ENCODE data around the gene OR4D9. TPM values are rescaled to one million over a fixed set of nuclear protein-coding genes. Genes with fewer than 3 reads are reported as not detected.
"Not testable (repeated sequence)": the region's sequence is repeated elsewhere in the genome, so short reads cannot be mapped to it uniquely, and the experiment has no call there.

Gene OR4D9
- total RNA-seq, 1 donor: not detected

DNA sequence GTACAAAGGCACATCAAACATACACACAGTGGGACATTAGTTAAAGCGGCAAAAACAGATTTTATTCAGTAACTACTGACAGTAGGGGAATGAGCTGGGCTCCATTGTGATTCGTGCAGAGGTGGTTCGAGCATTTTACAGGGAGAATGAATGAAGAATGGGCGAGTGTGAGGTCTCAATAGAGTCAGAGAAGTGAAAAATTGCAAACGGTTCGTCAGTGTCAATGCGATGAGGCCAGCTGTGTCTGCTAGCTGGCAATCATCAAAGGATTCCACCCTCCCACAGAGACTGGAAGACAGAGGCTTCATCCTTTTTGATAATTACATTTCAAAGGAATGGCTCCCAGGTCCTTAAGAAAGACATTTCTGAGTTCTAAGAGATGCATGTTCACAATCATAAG lies 17.4 kb downstream of the OR4D9 start:
- Histone ChIP-seq H2AFZ (ENCODE audit: low read length) (no peak overlapping the region), H3K9me3 (ENCODE audit: low read depth, low read length) (no peaks in the 10 kb centered on the region), H3K79me2 (ENCODE audit: insufficient read depth, low read length) (no peaks in the 10 kb centered on the region), H3K27me3 (ENCODE audit: insufficient read depth, low read length) (no peaks in the 10 kb centered on the region), H3K4me2 (ENCODE audit: insufficient read depth, low read length) (no peak overlapping the region), H3K4me3 (ENCODE audit: insufficient read depth, low read length) (no peak overlapping the region), H3K36me3 (ENCODE audit: insufficient read depth, low read length) (no peaks in the 10 kb centered on the region), H3K4me1 (ENCODE audit: insufficient read depth, low read length) (no peaks in the 10 kb centered on the region), H3K27ac (ENCODE audit: low read depth, low read length) (no peak overlapping the region), H4K20me1 (ENCODE audit: insufficient read depth, low read length) (no peaks in the 10 kb centered on the region)
- DNase-seq (ENCODE audit: insufficient read length, low spot score, missing footprints): no peak
- TF ChIP-seq, protein P1, sequence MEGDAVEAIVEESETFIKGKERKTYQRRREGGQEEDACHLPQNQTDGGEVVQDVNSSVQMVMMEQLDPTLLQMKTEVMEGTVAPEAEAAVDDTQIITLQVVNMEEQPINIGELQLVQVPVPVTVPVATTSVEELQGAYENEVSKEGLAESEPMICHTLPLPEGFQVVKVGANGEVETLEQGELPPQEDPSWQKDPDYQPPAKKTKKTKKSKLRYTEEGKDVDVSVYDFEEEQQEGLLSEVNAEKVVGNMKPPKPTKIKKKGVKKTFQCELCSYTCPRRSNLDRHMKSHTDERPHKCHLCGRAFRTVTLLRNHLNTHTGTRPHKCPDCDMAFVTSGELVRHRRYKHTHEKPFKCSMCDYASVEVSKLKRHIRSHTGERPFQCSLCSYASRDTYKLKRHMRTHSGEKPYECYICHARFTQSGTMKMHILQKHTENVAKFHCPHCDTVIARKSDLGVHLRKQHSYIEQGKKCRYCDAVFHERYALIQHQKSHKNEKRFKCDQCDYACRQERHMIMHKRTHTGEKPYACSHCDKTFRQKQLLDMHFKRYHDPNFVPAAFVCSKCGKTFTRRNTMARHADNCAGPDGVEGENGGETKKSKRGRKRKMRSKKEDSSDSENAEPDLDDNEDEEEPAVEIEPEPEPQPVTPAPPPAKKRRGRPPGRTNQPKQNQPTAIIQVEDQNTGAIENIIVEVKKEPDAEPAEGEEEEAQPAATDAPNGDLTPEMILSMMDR (IDR thresholded peaks at IDR 0.05; ENCODE audit: extremely low read depth, low read depth, low read length): no peak

DNA sequence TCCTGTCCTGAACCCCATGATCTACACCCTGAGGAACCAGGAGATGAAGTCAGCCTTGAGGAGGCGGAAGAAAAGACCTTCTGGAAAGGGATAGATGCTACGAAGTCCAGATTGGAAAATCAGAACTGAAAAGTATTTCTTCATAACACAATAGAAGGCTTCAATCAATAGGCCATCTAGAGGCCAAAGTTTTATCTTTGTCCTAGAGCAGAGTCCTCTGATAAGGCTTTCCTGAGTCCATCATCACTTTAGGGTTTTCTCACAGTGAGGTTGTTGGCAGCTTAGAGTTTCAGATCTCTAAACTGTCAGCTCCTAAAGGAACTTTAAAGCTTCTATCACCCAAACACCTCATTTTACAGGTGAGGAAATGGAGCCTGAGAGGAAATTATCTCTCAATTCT lies 21.3 kb downstream of the OR4D9 start:
- H3K4me3 ChIP-seq (ENCODE audit: insufficient read depth, low read length): no peak overlapping the region
- no peak overlapping the region for H2AFZ ChIP-seq (ENCODE audit: low read length)
- no peaks in the 10 kb centered on the region for H3K27me3 ChIP-seq (ENCODE audit: insufficient read depth, low read length)
- no peaks in the 10 kb centered on the region for H3K9me3 ChIP-seq (ENCODE audit: low read depth, low read length)
- no peak overlapping the region for H3K4me2 ChIP-seq (ENCODE audit: insufficient read depth, low read length)
- no peaks in the 10 kb centered on the region for H3K79me2 ChIP-seq (ENCODE audit: insufficient read depth, low read length)
- peaks cover 1% of the 10 kb centered on the region for H3K4me1 ChIP-seq (ENCODE audit: insufficient read depth, low read length)
- H4K20me1 ChIP-seq (ENCODE audit: insufficient read depth, low read length): no peaks in the 10 kb centered on the region
- no peak for DNase-seq (ENCODE audit: insufficient read length, low spot score, missing footprints)
- TF ChIP-seq, protein P1 (IDR thresholded peaks at IDR 0.05; ENCODE audit: extremely low read depth, low read depth, low read length): no peak
- no peaks in the 10 kb centered on the region for H3K36me3 ChIP-seq (ENCODE audit: insufficient read depth, low read length)
- H3K27ac ChIP-seq (ENCODE audit: low read depth, low read length): no peak overlapping the region

DNA sequence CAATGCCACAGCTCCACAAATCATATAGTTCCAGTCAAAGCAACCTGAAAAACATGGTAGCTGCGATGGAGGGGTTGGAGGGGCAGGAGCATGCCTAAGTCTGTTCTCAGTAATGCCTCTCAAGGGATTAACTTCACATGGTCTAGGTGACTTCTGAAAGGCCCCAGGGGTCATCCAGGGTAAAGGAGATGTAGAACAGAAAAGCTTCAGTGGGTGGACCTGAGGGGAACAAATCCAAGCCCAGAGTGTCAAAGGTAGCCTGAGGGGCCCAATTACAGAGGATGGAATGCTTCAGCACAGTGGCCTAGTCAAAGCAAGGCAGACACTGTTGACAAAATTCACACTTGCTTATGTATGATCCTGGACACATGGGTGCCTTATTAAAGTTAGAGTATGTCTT lies 23.3 kb downstream of the OR4D9 start:
- peaks cover 5% of the 10 kb centered on the region for H3K4me1 ChIP-seq (ENCODE audit: insufficient read depth, low read length)
- H3K27ac ChIP-seq (ENCODE audit: low read depth, low read length): no peak overlapping the region
- no peaks in the 10 kb centered on the region for H3K27me3 ChIP-seq (ENCODE audit: insufficient read depth, low read length)
- H4K20me1 ChIP-seq (ENCODE audit: insufficient read depth, low read length): no peaks in the 10 kb centered on the region
- no peaks in the 10 kb centered on the region for H3K36me3 ChIP-seq (ENCODE audit: insufficient read depth, low read length)
- DNase-seq (ENCODE audit: insufficient read length, low spot score, missing footprints): peak; percentile 26
- no peak overlapping the region for H3K4me2 ChIP-seq (ENCODE audit: insufficient read depth, low read length)
- no peaks in the 10 kb centered on the region for H3K9me3 ChIP-seq (ENCODE audit: low read depth, low read length)
- H3K4me3 ChIP-seq (ENCODE audit: insufficient read depth, low read length): no peak overlapping the region
- H2AFZ ChIP-seq (ENCODE audit: low read length): no peak overlapping the region
- TF ChIP-seq, protein P1 (IDR thresholded peaks at IDR 0.05; ENCODE audit: extremely low read depth, low read depth, low read length): no peak
- H3K79me2 ChIP-seq (ENCODE audit: insufficient read depth, low read length): no peaks in the 10 kb centered on the region

DNA sequence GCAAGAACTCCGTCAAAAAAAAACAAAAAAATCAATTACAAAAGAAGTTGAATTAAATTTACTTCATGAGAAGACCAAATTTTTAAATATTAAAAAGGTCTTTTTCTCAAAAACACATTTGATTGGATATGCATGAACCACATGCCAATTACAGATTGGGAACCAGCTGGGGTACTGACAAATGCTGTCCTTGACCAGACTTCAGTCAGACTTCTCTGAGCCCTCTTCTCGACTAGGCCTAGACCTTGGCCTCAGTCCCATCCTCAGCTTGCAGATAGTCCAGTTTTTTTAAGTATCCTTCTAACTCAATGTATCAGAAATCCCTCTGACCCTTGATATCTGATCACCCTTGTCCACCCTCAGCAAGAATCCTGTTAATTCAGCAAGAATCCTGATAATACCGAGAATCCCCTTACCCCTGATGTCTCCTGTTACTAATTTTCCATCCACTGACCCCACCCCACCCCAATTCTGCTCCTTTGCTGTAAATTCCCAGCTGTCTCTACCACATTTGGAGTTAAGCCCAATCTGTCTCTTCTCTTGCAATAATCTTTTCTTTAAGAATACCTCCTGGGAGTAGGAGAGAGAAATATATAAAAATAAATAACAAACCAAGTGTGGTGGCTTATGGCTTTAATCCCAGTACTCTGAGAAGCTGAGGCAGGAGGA lies 30.9 kb downstream of the OR4D9 start:
- H3K27me3 ChIP-seq (ENCODE audit: insufficient read depth, low read length): no peaks in the 10 kb centered on the region
- peak overlapping the region; percentile 35 for H2AFZ ChIP-seq (ENCODE audit: low read length)
- H3K9me3 ChIP-seq (ENCODE audit: low read depth, low read length): no peaks in the 10 kb centered on the region
- no peaks in the 10 kb centered on the region for H4K20me1 ChIP-seq (ENCODE audit: insufficient read depth, low read length)
- H3K4me2 ChIP-seq (ENCODE audit: insufficient read depth, low read length): no peak overlapping the region
- H3K79me2 ChIP-seq (ENCODE audit: insufficient read depth, low read length): no peaks in the 10 kb centered on the region
- H3K36me3 ChIP-seq (ENCODE audit: insufficient read depth, low read length): no peaks in the 10 kb centered on the region
- no peak overlapping the region for H3K27ac ChIP-seq (ENCODE audit: low read depth, low read length)
- H3K4me3 ChIP-seq (ENCODE audit: insufficient read depth, low read length): no peak overlapping the region
- peak; percentile 59 for DNase-seq (ENCODE audit: insufficient read length, low spot score, missing footprints)
- H3K4me1 ChIP-seq (ENCODE audit: insufficient read depth, low read length): peaks cover 16% of the 10 kb centered on the region
- TF ChIP-seq, protein P1 (IDR thresholded peaks at IDR 0.05; ENCODE audit: extremely low read depth, low read depth, low read length): no peak

DNA sequence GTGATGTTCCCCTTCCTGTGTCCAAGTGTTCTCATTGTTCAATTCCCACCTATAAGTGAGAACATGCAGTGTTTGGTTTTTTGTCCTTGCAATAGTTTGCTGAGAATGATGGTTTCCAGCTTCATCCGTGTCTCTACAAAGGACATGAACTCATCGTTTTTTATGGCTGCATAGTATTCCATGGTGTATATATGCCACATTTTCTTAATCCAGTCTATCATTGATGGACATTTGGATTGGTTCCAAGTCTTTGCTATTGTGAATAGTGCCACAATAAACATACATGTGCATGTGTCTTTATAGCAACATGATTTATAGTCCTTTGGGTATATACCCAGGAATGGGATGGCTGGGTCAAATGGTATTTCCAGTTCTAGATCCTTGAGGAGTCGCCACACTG lies 32.4 kb downstream of the OR4D9 start:
- H3K4me3 ChIP-seq (ENCODE audit: insufficient read depth, low read length); H2AFZ ChIP-seq (ENCODE audit: low read length); DNase-seq (ENCODE audit: insufficient read length, low spot score, missing footprints): not testable (repeated sequence)

More for the DNA sequence above, 32.4 kb downstream of the OR4D9 start:
- H3K4me2 ChIP-seq (ENCODE audit: insufficient read depth, low read length); H3K79me2 ChIP-seq (ENCODE audit: insufficient read depth, low read length); H3K27me3 ChIP-seq (ENCODE audit: insufficient read depth, low read length); H3K27ac ChIP-seq (ENCODE audit: low read depth, low read length); H4K20me1 ChIP-seq (ENCODE audit: insufficient read depth, low read length); H3K9me3 ChIP-seq (ENCODE audit: low read depth, low read length); H3K36me3 ChIP-seq (ENCODE audit: insufficient read depth, low read length): not testable (repeated sequence)
- peaks cover 12% of the 10 kb centered on the region for H3K4me1 ChIP-seq (ENCODE audit: insufficient read depth, low read length)
